GM18507 (cell line): ENCODE results near the gene SENP5.
"Not testable (repeated sequence)": the region's sequence is repeated elsewhere in the genome, so short reads cannot be mapped to it uniquely, and the experiment has no call there.

Source experiments
- DNase-seq: peaks from one replicate; pipeline ENCODE4 v3.0.0; 2011; ENCODE audit warnings: low read depth; ENCODE audit not compliant: insufficient read length; ENCODE audit errors: extremely low spot score
- FAIRE-seq: peaks from 2 replicates; lab custom pipeline; 2011; peaks lifted over from hg19 to GRCh38; lab: Jason Lieb, UNC

SENP5 gene

DNA sequence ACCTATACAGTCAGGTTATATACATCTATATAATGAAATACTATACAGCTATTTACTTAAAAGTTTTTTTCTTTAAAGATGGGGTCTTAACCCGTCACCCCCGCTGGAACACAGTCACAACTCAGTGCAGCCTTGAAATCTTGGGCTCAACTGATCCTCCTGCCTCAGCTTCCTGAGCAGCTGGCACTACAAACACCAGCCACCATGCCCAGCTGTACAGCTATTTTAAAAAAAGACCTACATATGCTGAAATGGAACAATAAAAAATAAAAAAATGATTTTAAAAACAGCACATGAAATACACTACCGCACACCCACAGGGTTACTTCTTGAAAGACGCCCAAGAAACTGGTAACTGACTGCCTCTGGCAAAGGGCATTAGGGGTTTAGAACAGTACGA, 70.9 kb downstream of the SENP5 start:
- DNase-seq (no peak), FAIRE-seq (no peak)

DNA sequence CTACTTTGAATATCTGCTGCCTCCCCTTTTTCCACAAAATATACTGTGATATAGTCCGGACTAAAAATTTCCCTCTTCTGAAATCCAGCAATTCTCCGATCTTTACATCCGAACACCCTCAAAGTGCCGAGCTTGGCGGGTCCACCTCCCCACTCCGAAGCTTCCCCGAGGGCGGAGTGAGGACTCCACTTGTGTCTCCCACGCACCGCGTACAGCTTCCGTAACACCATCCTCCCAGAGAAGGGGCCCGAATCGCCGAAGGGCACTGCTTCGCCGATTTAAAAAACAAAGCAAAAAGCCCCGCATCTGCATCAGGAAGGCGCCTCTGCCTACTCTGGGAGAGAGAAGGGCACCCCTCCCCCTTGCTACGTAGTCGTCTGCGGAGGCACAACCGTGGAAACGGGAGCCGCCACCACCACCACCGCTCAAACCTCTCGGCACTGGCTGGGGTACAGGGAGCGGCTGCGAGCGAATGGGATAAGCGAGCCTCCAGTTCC, 74.1 kb downstream of the SENP5 start:
- FAIRE-seq: peak; percentile 54
- peak; percentile 18 for DNase-seq

DNA sequence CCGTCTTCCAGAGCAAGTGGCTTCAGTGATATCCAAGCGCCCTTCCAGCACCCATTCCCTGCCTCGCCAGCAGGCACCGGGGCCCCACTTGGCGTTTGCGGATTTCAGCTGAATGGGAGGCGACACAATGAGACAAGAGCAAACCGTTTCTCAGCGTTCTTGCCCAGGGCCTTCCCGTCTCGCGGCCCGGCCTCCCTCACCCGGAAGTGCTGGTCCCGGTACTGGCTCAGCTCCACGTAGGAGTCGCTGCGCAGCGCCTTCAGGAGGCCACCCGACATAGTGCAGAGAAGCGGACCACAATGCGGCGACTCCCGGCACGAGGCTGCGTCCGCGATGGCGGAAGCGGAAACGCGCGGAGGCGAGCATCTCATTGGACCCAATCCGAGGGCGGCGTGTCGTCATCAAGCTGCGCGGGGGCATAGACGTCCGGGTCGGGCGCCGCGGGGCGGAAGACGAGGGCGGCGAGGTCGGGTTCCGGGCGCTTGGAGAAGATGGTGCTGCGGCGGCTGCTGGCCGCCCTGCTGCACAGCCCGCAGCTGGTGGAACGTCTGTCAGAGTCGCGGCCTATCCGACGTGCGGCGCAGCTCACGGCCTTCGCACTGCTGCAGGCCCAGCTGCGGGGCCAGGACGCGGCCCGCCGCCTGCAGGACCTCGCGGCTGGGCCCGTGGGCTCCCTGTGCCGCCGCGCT, 74.7 kb downstream of the SENP5 start, which contains the start of gene NCBP2:
TSS of gene NCBP2 (minus strand) at position 303 of the 689 bp plus-strand sequence. CDS start at position 278, 25 bp downstream.
- DNase-seq: peak; percentile 89
- peak; percentile 92 for FAIRE-seq

DNA sequence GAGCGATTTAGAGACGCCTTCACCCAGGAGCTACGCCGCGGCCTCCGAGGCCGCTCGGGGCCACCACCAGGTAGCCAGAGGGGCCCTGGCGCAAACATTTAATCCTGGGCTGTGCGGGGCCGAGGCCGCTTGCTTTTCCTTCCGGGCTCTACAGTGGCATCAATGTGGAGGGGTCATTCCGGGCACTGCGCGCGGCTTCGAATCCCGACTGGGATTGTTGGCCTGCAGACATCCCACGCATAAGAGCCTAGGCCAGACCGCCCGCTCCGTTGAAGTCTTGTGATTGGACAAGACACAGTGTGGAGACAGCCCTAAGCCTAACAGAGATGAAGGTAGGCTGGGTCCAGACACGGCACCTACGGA, 75.2 kb downstream of the SENP5 start:
- DNase-seq: no peak
- no peak for FAIRE-seq

DNA sequence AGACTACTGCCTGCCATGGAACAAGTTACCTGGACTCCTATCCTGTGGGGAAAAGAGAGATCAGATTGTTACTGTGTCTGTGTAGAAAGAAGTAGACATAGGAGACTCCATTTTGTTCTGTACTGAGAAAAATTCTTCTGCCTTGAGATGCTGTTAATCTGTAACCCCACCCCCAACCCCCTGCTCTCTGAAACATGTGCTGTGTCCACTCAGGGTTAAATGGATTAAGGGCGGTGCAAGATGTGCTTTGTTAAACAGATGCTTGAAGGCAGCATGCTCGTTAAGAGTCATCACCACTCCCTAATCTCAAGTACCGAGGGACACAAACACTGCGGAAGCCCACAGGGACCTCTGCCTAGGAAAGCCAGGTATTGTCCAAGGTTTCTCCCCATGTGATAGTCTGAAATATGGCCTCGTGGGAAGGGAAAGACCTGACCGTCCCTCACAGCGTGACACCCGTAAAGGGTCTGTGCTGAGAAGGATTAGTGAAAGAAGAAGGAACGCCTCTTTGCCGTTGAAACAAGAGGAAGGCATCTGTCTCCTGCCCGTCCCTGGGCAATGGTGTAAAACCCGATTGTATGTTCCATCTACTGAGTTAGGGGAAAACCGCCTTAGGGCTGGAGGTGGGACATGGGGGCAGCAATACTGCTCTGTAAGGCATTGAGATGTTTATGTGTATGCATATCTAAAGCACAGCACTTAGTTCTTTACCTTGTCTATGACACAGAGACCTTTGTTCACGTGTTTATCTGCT, 76.5 kb downstream of the SENP5 start:
- DNase-seq, FAIRE-seq: not testable (repeated sequence)

DNA sequence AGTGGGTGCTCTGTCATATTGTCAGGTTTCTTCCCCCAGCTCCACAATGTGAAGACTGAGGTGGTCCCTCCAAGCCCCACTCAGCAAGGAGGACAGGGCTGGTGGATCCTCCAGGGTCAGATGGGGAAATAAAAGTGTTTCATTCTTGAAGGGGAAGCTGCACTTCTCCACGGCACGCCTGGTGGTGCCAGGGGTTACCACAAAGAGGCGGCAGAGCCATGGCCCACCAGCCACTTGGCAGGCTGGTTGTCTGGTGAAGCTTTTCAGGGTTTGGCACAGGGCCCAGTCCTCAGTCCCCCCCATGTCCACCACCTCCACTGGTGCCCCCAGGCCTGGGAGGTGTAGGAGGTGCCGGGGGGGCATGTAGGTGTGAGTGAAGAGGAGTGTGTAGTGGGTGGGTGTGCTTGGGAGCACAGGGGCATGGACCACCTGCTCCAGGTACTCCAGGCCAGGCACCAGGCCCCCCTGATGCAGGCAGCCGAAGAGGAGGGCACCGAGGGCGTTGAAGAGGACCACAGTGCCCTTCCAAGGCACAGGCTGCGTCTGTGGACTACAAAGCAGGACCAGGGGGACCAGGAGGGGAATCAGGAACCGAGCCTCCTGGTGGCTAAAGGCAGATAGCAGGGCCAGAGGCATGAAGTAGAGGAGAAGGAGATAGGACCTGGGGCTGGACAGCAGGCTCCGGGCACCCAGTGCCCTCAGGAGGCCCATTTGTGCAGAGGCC, 79.6 kb downstream of the SENP5 start:
- FAIRE-seq: no peak
- no peak for DNase-seq

DNA sequence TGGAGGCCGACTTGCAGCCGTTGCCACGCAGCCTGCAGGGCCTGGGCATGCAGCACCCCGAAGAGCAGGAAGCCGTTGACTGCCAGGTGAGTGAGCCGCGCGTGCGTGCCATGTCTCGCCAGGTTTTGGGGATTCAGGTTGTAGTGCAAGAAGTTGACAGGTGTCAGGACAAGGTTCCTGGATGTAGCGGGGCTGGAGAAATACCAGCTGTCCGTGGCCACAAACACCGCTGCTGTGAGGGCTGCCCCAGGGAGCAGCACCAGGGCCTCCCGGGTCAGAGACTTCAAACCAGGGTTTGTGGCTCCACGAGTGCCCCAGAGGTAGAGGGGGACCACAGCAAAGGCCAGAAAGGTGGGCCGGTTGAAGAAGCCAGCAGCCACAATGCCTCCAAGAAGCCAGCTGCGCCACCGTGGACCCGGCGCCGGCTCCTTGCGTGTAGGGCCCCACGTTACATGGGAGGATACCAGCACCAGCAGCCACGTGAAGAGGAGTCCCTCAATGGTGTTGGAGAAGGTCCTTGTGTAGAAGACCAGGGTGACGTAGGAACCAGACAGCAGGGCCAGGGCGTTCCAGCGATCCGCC, 80.2 kb downstream of the SENP5 start:
- FAIRE-seq (no peak), DNase-seq (no peak)

DNA sequence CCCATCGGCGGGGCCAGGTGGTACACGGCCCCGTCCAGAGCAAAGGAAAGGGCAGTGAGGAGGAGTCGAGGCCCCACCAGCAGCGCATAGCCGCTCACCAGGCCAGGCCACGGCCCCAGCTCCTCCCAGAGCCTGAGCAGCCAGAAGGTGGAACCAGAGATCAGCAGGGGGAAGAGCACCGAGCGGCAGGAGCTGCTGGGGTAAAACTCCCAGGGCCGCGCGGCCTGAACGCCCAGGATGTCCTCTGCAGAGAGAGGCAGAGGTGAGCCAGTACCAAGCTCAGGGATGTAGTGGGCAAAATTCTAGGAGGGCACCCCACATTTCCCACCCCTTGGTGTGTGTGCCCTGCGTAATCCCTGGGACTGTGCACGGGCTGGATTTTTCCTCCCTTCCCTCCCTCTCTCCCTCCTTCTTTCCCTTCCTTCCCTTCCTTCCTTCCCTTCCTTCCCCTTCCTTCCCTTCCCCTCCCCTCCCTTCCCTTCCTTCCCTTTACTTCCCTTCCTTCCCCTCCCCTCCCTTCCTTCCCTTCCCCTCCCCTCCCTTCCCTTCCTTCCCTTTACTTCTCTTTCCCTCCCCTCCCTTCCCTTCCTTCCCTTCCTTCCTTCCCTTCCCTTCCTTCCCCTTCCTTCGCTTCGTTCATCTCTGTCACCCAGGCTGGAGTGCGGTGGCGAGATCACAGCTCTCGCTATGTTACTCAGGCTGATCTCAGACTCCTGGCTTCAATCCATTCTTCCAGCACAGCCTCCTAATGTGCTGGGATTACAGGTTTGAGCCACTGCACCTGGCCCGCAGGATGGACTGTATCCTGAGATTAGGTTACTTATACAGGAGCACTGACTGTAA, 80.9 kb downstream of the SENP5 start:
- FAIRE-seq (no peak), DNase-seq (no peak)

DNA sequence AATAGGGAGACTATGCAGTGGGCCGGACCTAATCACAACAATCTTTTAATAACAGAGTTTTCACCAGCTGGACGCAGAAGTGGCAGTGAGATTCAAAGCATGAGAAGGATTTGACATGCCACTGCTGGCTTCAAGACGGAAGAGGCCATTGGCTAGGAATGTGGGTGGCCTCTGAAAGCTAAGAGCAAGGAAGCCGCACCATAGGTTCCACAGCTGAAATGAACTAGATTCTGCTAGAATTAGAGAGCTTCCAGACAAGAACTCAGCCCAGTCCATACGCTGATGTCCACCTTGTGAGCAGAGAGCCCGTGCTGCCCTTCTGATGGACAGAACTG, 81.5 kb downstream of the SENP5 start:
- FAIRE-seq (no peak), DNase-seq (no peak)

DNA sequence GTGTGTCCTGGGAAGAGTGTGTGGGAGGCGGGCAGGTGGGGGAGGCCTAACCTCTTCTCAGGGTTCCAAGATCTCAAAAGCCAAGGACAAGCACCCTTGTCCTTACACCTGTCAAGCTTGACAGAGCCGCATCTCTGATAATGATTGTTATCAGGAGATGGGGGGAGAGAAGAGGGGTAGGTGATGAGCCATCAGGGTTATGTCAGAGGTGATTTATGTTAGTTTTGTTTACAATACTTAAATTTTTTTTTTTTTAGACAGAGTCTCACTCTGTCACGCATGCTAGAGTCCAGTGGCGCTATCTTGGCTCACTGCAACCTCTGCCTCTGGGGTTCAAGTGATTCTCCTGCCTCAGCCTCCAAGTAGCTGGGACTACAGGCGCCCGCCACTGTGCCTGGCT, 82.0 kb downstream of the SENP5 start:
- DNase-seq (no peak), FAIRE-seq (no peak)

DNA sequence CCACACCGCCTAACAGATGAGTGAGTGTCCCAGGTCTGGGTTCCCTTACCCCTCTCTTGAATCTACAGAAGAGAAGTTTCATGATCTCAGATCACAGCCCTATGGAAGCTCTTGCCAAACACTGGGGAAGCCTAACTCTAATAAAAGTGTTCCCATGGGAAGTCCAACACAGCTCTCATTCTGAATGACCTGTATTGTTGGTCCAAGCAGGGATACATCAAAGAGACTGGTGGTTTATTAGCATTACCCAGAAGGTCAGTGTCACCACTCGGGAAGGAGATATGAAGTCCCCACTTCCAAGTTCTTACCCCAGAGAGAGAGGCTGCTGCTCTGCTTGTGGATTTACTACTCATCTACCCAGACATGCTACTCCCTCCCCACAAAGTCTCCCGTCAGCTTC, 83.7 kb downstream of the SENP5 start:
- DNase-seq (no peak), FAIRE-seq (no peak)

DNA sequence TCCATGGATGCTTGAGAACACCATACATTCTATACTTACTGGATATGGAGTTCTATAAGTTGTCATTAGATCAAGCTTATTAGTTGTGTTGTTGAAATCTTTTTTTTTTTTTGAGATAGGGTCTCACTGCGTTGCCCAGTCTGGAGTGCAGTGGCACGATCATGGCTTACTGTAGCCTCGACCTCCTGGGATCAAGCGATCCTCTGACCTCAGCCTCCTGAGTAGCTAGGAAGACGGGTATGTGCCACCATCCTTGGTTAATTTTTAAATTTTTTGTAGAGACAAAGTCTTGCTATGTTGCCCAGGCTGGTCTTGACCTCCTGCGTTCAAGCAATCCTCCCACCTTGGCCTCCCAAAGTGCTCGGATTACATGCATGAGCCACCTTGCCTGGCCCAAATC, 87.1 kb downstream of the SENP5 start:
- no peak for FAIRE-seq

DNA sequence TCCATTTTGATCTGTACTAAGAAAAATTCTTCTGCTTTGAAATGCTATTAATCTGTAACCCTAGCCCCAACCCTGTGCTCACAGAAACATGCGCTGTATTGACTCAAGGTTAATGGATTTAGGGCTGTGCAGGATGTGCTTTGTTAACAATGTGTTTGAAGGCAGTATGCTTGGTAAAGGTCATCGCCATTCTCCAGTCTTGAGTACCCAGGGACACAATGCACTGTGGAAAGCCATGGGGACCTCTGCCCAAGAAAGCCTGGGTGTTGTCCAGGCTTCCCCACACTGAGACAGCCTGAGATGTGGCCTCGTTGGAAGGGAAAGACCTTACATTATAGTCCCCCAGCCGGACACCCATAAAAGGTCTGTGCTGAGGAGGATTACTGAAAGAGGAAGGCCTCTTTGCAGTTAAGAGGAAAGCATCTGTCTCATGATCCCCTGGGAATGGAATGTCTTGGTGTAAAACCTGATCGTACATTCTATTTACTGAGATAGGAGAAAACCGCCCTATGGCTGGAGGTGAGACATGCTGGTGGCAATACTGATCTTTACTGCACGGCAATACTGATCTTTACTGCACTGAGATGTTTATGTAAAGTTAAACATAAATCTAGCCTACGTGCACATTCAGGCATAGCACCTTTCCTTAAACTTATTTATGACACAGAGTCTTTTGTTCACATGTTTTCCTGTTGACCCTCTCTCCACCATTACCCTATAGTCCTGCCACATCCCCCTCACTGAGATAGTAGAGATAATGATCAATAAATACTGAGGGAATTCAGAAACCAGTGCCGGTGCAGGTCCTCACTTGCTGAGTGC, 94.6 kb downstream of the SENP5 start:
- DNase-seq: no peak
- FAIRE-seq: no peak

More for the DNA sequence above, 87.1 kb downstream of the SENP5 start:
- no peak for DNase-seq

DNA sequence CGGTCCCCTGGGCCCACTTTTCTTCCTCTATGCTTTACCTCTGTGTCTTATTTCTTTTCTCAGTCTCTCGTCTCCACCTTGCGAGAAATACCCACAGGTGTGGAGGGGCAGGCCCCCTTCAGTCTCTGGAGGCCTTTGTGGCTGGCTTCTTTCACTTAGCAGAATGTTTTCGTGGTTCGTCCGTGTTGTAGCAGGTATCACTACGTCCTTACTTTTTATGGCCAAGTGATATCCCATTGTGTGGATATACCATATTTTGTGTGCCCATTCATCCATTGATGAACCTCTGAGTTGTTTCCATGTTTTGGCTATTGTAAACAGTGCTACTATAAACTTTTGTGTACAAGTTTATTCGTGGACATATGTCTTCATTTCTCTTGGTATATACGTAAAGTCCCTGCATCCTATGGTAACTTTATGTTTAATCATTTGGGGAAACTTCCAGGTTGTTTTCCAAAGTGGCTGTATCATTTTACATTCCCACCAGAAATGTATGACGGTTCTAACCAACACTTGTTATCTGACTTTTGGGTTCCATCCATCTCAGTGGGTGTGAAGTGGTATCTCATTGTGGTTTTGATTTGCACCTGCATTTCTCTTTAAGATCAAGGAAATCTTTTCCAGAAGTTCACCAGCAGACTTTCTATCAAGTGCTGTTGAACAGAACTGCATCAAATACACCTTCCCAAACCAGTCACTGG, 95.4 kb downstream of the SENP5 start:
- FAIRE-seq (no peak), DNase-seq (no peak)

DNA sequence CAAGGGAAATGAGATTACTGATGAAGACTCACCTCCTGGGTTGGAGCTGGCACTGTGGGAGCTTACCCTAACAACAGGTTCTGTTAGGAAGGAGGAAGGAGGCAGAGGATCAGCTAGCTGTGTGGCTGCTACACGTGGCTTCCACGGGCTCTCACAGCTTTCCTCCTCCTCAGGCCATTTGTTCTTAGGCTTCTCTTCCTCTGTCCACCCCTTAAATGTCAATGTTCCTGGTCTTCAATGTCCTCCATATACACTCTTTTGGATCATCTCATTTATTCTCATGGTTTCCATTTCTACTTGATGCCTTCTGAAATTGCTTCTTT, 95.9 kb downstream of the SENP5 start:
- DNase-seq (no peak), FAIRE-seq (no peak)

DNA sequence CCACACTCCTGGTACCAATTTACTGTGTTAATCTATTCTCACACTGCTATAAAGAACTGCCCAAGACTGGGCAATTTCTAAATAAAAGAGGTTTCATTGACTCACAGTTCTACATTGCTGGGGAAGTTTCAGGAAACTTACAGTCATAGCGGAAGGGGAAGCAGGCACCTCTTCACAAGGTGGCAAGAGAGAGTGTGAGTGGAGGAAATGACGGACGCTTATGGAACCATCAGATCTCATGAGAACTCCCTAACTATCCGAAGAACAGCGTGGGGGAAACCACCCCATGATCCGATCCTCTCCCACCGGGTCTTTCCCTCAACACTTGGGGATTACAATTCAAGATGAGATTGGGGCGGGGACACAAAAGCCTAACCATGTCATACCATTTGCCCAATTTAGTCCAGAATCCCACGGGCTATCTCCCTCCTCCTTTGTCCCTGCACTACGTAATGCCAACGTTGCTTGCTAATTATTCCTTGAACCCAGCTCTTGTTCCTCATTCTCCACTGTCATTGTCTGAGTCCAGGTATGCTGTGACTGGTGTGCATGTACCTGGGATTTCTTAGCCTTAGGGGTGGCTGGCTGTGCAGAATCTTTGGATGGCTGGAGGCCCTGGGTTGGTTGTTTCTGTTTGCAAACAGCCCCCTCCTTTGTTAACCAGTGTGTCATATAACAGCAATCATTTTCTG, 97.5 kb downstream of the SENP5 start:
- no peak for FAIRE-seq

DNA sequence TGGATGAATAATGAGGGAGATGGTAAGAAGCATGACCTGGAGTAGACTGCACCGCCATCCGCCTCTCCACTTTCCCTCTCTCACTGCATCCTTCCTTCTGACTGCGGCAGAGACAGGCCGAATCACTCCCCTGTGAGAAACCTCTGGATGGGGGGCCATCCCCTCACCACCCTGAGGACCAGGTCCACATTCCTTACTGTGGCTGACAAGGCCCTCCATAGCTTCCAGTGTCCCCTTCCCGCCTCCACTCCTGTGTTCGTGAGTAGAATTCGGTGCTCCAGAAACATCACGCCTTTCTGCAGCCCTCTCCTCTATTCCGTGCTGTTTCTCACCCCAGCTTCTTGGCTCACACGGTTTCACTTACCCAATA, 98.1 kb downstream of the SENP5 start:
- no peak for DNase-seq
- no peak for FAIRE-seq

More for the DNA sequence above, 97.5 kb downstream of the SENP5 start:
- no peak for DNase-seq
